Mammary epithelial cell (primary cell): ENCODE measurements around the gene SH3BGRL2.

Experiments
- CTCF ChIP-seq, 2 donors: IDR thresholded peaks in 1 of 2; conservative IDR thresholded peaks in 1 of 2; 2 replicates each; pipeline ENCODE4 v1.5.1; 2011 to 2012; ENCODE audit warnings: inconsistent platforms in 2 of 2, low read length in 2 of 2, mild to moderate bottlenecking in 2 of 2, control low read depth in 1 of 2, low read depth in 1 of 2; ENCODE audit not compliant: insufficient read depth in 1 of 2; ENCODE audit errors: extremely low read depth in 1 of 2
- EZH2 ChIP-seq: IDR thresholded peaks from 2 replicates; pipeline ENCODE4 v1.6.1; 2012; ENCODE audit warnings: low read length, inconsistent platforms, borderline replicate concordance

- no peak for TF ChIP-seq CTCF (conservative IDR thresholded peaks at IDR 0.05 in 1 of 2, IDR thresholded peaks at IDR 0.05 in 1 of 2; ENCODE audit: extremely low read depth in 1 of 2, insufficient read depth in 1 of 2, low read depth in 1 of 2, low read length in 2 of 2)
- no peak for TF ChIP-seq EZH2
Observed at GRCh38 chr6:79628466-79629288, 2.5 kb upstream of the SH3BGRL2 start.
